DND-41 (cell line): ENCODE results near the gene CAMKMT.

ENCODE experiments used
- ATAC-seq: fragments of 200-7000 bp; cut with Tn5 transposase; 3 replicates; pipeline ENCODE4 v1.9.1; 2021; ENCODE audit warnings: low read depth; ENCODE audit not compliant: insufficient read depth
- DNase-seq: peaks from one replicate; pipeline ENCODE4 v3.0.0-alpha.2; 2020
- H2AFZ ChIP-seq: 2 replicates; pipeline ENCODE4 v1.6.0; 2012; ENCODE audit warnings: low read depth, low read length
- H3K27ac ChIP-seq: 2 replicates; pipeline ENCODE4 v1.5.1; 2012; ENCODE audit warnings: low read length, inconsistent platforms
- H3K27me3 ChIP-seq: fragments of 200-600 bp; sonication (generic); 2 replicates; pipeline ENCODE4 v1.6.0; 2012; ENCODE audit warnings: low read length, mild to moderate bottlenecking, inconsistent platforms; ENCODE audit not compliant: insufficient read depth, poor library complexity
- H3K36me3 ChIP-seq: 2 replicates; pipeline ENCODE4 v1.5.1; 2012; ENCODE audit warnings: low read length, inconsistent platforms; ENCODE audit not compliant: insufficient read depth
- H3K4me1 ChIP-seq: 2 replicates; pipeline ENCODE4 v1.5.1; 2012; ENCODE audit warnings: mild to moderate bottlenecking, low read length; ENCODE audit not compliant: insufficient read depth
- H3K4me2 ChIP-seq: 2 replicates; pipeline ENCODE4 v1.6.0; 2012; ENCODE audit warnings: mild to moderate bottlenecking, moderate library complexity, low read length, inconsistent platforms; ENCODE audit not compliant: insufficient read depth
- H3K4me3 ChIP-seq, 2 experiments: fragments of 200-600 bp in 1 of 2; shearing (Covaris generic) in 1 of 2; 2 replicates each; pipeline ENCODE4 v1.5.1; 2012 to 2016; ENCODE audit warnings: inconsistent platforms in 2 of 2, low read length in 2 of 2, mild to moderate bottlenecking in 2 of 2, low read depth in 1 of 2, moderate library complexity in 1 of 2
- H3K79me2 ChIP-seq: 2 replicates; pipeline ENCODE4 v1.6.0; 2012; ENCODE audit warnings: low read length, inconsistent platforms; ENCODE audit not compliant: insufficient read depth
- H3K9ac ChIP-seq: 2 replicates; pipeline ENCODE4 v1.6.0; 2012; ENCODE audit warnings: low read depth, mild to moderate bottlenecking, inconsistent platforms, low read length, moderate library complexity
- H3K9me3 ChIP-seq: 2 replicates; pipeline ENCODE4 v1.5.1; 2012; ENCODE audit warnings: low read length, moderate library complexity, mild to moderate bottlenecking, inconsistent platforms; ENCODE audit not compliant: insufficient read depth, severe bottlenecking
- H4K20me1 ChIP-seq: 2 replicates; pipeline ENCODE4 v1.6.0; 2012; ENCODE audit warnings: low read length; ENCODE audit not compliant: insufficient read depth
- EZH2 ChIP-seq: IDR thresholded peaks from 3 replicates; pipeline ENCODE4 v1.6.1; 2012; ENCODE audit warnings: borderline replicate concordance, low read depth, mild to moderate bottlenecking, moderate library complexity, low read length, inconsistent platforms; ENCODE audit not compliant: severe bottlenecking
- TF ChIP-seq, protein P1 (sequence below): IDR thresholded peaks from 2 replicates; pipeline ENCODE4 v1.5.1; 2012; ENCODE audit warnings: borderline replicate concordance, low read length, moderate library complexity, mild to moderate bottlenecking; ENCODE audit not compliant: poor library complexity, severe bottlenecking; ENCODE audit errors: extremely low read depth

CAMKMT gene

DNA sequence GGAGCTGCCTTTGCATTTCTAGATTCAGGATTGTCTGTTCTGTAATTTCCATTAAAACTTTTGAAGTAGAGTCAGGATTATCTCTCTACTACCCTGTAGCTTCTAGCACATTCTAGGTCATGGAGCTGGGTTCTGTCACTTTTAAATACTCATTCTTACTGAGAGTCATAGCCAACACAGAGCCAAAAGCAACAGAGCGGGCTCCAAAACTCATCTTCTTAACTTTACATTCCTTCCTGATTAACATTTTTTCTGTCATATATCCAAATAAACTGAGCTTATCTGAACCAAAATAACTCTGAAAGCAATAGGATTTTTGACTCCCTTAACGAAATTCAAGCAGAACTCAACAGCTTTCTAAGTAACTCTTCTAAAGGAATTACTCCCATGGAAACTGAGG lies 13.3 kb upstream of the CAMKMT start:
- peaks cover 7% of the 10 kb centered on the region for H3K36me3 ChIP-seq
- H3K27me3 ChIP-seq, result no peaks in the 10 kb centered on the region
- H3K27ac ChIP-seq, result no peak overlapping the region
- ATAC-seq (no peak), DNase-seq (no peak)
- no peaks in the 10 kb centered on the region for H4K20me1 ChIP-seq
- TF ChIP-seq, protein P1, sequence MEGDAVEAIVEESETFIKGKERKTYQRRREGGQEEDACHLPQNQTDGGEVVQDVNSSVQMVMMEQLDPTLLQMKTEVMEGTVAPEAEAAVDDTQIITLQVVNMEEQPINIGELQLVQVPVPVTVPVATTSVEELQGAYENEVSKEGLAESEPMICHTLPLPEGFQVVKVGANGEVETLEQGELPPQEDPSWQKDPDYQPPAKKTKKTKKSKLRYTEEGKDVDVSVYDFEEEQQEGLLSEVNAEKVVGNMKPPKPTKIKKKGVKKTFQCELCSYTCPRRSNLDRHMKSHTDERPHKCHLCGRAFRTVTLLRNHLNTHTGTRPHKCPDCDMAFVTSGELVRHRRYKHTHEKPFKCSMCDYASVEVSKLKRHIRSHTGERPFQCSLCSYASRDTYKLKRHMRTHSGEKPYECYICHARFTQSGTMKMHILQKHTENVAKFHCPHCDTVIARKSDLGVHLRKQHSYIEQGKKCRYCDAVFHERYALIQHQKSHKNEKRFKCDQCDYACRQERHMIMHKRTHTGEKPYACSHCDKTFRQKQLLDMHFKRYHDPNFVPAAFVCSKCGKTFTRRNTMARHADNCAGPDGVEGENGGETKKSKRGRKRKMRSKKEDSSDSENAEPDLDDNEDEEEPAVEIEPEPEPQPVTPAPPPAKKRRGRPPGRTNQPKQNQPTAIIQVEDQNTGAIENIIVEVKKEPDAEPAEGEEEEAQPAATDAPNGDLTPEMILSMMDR, result no peak
- no peak for TF ChIP-seq EZH2
- H3K4me2 ChIP-seq, result no peak overlapping the region
- H3K9ac ChIP-seq, result no peak overlapping the region
- H2AFZ ChIP-seq, result no peak overlapping the region
- no peaks in the 10 kb centered on the region for H3K4me1 ChIP-seq
- H3K4me3 ChIP-seq, result no peak overlapping the region
- no peaks in the 10 kb centered on the region for H3K9me3 ChIP-seq
- H3K79me2 ChIP-seq, result no peaks in the 10 kb centered on the region

DNA sequence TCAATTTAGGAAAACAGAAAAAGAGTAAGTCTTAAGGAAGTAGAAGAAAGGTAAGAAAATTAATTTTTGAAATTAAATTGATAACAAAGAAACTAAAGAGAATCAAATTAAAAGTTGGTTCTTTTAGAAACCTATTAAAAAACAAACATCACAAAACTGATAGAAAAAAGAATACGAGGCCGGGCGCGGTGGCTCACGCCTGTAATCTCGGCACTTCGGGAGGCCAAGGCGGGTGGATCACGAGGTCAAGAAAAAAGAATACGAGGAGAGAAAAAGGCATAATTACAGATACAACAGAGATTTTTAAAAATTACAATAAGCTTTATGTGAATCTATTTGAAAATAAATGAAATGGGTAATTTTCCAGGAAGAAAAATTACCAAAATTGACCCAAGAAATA lies 12.2 kb upstream of the CAMKMT start:
- Histone ChIP-seq H3K27ac (no peak overlapping the region), H3K36me3 (peaks cover 4% of the 10 kb centered on the region; the same call in 1 of the 2 replicates), H3K27me3 (no peaks in the 10 kb centered on the region), H3K4me1 (no peaks in the 10 kb centered on the region), H3K4me3 (no peak overlapping the region), H3K9ac (no peak overlapping the region), H3K9me3 (no peaks in the 10 kb centered on the region), H2AFZ (no peak overlapping the region), H3K79me2 (no peaks in the 10 kb centered on the region), H4K20me1 (no peaks in the 10 kb centered on the region), H3K4me2 (no peak overlapping the region)
- DNase-seq (no peak), ATAC-seq (no peak)
- TF ChIP-seq, protein P1, result no peak
- no peak for TF ChIP-seq EZH2

DNA sequence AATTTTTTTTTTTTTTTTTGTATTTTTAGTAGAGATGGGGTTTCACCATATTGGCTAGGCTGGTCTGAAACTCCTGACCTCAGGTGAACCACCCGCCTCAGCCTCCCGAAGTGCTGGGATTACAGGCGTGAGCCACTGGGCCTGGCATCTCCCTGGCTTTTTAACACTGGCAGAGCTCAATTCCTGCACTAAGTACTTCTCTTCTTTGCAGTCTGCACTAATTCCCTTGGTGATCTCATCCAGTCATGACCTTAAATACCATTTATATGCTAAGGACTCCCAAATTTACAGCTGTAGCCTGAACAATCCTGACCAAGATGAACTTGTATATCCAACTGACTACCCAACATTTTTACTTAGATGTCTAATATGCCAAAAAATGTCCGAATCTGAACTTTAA lies 10.7 kb upstream of the CAMKMT start:
- H3K4me2 ChIP-seq, result no peak overlapping the region

More for the DNA sequence above, 10.7 kb upstream of the CAMKMT start:
- no peaks in the 10 kb centered on the region for H3K79me2 ChIP-seq
- no peaks in the 10 kb centered on the region for H3K4me1 ChIP-seq
- no peaks in the 10 kb centered on the region for H4K20me1 ChIP-seq
- no peak overlapping the region for H2AFZ ChIP-seq
- H3K9ac ChIP-seq, result no peak overlapping the region
- TF ChIP-seq, protein P1, result no peak
- no peak for TF ChIP-seq EZH2
- H3K4me3 ChIP-seq, result no peak overlapping the region
- peaks cover under 1% of the 10 kb centered on the region; the same call in 1 of the 2 replicates for H3K36me3 ChIP-seq
- no peaks in the 10 kb centered on the region for H3K27me3 ChIP-seq
- ATAC-seq (no peak), DNase-seq (no peak)
- no peaks in the 10 kb centered on the region for H3K9me3 ChIP-seq
- no peak overlapping the region for H3K27ac ChIP-seq
